CD4-positive, alpha-beta T cell treated with Interleukin-1 beta for 1 hour (primary cell): ENCODE measurements around the gene NUDT3.

ENCODE experiments used
- DNase-seq, 2 donors: peaks; one replicate each; pipeline ENCODE4 v3.0.0-alpha.2; 2020 to 2022

Gene NUDT3

DNA sequence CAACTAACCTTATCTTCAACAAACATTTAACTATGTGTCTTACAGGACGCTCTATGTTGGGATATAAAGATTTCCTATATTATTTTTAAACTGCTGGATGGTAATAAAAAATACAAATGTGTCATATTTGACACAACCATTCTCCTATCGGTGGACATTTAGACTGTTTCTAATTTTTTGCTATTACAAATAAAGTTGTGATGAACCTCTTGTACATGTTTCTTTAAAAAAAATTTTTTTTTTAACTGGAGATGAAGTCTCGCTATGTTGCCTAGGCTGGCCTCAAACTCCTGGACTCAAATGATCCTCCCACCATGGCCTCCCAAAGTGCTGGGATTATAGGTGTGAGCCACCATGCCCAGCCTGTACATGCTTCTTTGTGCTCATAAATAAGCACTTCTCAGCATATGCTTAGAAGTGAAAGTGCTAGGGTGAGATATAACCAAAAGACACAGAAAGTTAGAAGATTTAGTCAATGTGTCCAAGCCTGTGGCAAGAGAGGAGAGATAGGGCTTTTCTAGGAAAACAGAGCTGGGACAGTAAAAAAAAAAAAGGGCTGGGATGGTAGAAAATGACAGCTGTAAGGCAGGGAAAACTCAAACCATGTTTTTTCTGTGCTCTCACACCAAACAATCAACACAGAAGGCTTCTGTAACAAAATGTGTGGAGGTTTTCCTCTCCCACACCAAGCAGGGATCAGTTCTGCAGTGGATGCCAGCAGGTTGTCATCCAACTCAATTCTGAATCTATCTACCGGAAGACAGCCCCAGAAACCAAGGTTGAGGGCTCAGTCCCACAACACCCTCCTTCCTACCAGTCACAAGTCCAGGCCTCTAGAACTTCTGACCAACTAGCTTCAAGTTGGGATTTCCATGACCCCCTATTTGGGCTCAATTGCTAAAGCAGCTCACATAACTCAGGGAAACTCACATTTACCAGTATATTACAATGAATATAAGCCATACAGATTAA, 73.7 kb downstream of the NUDT3 start:
- no peak for DNase-seq

DNA sequence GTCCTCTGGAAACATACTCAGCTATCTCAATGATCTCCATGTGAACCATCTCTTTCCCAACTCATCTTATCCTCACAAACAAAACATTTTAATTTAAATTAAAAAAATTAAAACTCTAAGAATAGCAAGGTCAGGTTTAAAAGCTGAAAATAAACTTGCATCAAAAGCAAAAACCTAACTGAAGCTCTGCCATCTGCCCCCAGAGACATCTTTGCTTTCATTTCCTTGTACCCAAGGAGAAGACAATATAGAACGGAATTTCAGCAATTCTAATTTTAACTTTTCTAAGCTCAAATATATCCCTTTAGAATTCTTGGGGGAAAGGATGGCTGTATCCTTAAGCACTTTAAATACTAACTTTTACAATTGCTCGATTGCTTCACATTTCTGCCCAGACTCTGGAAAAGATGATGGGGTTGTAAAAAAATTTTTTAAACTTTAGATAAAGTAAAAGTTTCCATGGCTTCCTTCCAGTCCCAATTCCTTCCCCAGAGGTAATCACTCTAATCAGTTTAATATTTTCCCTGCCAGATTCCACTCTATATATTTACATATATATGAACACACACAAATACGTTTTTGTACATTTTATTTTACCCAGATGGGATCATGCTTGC, 74.5 kb downstream of the NUDT3 start:
- no peak for DNase-seq

DNA sequence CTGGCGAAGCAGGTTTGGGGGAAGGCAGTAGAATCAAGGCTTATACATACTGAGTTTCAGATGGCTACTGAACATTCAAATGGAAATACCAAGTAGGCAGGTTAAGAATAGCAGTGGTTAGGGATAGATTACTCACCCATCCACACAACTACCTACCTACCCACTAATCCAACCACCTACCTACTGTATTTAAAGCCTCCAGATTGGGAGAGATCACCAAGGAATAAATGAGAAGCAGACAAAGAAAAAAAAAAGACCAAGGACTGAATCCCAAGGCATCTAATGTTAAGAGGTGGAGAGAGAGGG, 75.3 kb downstream of the NUDT3 start:
- DNase-seq: no peak

DNA sequence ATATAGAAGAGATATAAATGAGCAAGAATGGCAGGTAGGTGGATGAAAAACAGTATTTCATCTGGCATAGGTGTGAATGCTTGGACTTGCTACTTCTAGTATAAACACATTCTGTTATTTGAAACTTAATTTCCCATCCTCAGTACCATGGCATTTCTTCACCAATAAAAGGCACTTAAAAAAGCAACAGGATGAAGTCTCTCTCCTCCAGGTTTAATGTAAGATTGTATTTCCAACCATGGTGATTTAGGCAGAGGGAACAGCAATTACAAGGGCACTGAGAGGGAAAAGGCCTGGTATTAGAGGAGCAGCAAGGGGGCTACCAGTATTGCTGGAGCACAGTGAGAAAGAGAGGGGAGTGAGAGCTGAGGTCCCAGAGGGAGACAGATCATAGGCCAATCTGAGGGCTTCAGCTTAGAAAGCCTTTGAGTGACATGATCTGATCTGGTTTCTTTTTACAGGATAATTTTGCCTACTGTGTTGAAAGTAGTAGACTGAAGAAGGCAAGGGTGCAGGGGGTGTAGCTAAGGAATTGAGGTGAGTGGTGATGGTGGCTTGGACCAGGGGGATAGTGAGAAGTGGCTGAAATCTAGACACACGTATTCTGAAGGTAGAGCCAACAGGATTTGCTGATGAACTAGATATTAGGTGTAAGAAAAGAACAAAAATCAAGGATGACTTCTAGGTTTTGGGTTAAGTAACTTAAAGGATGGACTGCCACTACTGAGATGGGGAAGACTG, 75.9 kb downstream of the NUDT3 start:
- no peak for DNase-seq

DNA sequence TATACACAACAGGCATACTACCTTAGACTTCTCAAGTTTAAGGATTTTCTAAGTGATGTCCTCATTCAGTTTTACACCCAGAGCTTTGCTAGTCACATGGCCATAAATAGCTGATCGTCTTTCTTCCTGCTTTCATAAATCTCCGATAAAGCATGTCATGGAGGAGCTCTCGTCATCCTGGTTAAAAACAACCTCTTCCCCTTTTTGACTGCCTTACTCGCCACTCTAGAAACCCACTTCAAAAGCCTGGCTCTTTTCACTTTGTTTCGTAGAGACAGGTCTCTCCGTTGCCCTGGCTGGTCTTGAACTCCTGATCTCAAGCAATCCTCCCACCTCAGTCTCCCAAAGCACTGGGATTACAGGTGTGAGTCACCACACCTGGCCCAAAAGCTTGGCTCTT, 76.7 kb downstream of the NUDT3 start:
- peak in 1 of 2 donors; percentile 28 for DNase-seq

DNA sequence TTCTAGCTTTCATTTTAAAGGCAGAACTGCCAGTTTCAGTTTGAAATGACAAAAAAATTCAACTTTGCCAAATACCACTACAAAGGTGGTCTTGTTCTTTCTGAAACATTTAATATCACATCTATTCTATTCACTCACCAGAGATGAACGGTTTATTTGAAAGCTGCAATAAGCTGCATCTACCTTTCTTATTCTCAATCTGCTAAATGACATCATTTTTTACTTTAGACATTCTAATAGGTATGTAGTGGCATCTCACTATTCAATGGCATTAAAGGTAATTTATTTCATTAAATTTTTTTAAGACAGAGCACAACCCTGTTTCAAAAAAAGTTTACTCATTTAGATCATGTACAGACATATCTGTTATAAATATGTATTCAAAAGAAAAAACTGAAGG, 77.2 kb downstream of the NUDT3 start:
- DNase-seq: no peak

DNA sequence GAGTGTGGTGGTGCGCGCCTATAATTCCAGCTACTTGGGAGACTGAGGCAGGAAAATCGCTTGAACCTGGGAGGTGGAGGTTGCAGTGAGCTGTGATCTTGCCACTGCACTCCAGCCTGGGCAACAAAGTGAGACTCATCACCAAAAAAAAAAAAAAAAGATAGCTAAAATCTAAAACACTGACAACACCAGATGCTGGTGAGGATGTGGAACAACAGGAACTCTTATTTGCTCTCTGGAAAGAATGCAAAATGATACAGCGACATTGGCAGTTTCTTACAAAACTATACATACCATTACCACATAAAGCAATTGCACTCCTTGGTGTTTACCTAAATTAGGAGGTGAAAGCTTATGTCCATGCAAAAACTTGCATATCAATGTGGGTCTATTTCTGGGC, 80.2 kb downstream of the NUDT3 start:
- DNase-seq: no peak

DNA sequence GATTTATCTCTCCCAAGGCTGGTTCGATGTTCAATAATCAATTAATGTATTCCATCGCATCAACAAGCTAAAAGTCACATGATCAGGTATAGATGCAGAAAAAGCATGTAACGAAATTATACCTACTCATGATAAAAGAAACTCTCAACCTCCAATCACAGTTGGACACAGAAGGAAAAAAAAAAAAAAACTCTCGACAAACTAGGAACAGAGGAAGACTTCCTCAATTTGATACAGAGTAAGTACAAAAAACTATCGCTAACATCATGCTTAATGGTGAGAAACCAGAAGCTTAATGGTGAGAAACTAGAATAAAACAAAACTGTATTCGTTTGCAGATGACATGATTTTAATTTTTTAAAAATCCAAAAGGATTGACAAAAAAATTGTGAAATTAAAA, 81.7 kb downstream of the NUDT3 start:
- DNase-seq: no peak

DNA sequence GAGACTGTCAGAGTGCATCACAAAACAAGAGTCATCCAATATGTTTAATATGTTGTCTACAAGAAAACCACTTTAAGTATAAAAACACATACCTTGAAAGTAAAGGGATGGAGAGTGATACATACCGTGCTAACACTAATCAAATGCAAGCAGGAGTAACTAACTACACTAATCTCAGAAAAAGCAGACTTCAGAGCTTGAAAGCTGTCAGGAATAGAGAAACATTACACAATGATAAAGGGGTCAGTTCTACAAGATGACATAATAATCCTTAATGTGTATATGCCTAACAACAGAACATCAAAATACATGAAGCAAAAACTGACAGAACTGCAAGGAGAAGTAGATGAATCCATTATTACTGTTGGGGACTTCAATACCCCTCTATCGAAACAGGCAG, 84.0 kb downstream of the NUDT3 start:
- DNase-seq: no peak

DNA sequence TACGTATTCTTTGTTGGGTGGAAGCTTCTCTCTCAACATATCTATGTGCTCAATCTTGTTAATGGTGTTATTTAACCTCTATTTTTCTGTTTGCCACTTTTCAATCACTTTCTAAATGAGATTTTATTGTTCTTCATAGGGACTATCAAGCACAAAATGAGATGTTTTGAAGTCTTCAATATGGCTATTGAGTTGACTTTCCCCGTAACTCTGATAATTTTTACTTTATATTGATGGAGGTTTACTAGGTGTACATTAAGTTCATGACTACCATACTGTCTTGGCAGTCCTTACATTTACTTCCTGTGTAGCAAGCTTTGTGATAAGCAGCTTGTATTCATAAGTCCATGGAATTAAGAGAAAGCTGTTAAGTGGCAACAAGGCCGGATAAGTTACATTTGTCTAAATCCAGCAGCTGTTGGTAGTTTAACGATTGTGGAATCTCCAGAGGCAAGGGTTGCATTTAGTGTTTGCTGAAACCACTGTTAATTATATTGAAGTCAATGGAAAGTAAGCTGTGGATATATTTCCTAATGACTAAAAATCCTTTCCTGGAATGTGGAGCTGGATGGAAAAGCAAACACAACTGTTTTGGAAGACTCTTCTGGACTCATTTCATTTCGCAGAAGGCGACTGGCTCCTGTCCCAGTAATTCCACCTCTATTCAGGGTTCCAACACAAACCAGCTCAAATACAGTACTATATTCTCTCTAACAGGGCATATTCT, 86.3 kb downstream of the NUDT3 start:
- no peak for DNase-seq

DNA sequence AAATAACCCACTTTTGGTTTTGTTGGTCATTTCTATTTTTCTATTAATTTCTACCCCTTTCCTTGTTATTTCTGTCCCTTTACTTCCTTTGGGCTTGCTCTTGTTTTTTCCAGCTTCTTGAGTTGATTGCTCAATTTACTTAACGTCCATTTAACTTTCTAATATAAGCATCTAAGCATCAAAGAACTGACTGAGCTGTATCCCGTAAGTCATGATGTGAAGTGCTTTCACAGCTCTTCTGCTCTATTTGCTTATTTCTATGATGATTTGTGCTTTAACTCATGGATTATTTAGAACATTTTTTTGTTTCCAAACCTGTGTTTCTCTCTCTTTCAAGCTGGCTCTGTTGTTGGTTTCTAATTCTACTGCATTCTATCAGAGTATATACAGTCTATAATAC, 87.0 kb downstream of the NUDT3 start:
- no peak for DNase-seq

DNA sequence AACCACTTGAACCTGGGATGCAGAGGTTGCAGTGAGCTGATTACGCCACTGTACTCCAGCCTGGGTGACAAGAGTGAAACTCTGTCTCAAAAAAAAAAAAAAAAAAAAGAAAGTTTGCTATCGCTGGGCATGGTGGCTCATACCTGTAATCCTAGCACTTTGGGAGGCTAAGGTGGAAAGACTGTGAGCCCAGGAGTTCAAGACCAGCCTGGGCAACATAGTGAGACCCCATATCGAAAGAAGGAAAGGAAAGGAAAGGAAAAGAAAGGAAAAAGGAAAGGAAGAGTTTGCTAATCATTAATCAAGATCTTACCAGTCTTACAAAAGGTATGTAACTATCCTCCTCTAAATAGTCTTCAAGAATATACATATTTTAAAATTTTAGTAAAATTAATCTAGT, 88.3 kb downstream of the NUDT3 start:
- DNase-seq: no peak

DNA sequence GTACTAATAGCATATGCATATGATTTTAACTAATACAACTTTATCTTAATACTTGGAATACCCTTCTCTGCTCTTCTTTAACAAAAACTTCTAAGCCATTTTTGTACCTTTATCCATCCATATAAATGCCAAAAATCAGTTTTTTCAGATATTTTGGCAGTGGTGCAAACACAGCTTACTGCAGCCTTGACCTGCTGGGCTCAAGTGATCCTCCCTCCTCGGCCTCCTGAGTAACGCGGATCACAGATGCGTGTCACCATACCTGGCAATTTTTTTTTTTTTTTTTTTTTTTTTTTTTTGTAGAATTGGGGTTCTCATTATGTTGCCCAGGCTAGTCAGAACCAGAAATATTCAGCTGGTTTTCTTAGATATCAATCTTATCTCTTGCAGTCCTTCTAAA, 89.5 kb downstream of the NUDT3 start:
- DNase-seq: no peak

DNA sequence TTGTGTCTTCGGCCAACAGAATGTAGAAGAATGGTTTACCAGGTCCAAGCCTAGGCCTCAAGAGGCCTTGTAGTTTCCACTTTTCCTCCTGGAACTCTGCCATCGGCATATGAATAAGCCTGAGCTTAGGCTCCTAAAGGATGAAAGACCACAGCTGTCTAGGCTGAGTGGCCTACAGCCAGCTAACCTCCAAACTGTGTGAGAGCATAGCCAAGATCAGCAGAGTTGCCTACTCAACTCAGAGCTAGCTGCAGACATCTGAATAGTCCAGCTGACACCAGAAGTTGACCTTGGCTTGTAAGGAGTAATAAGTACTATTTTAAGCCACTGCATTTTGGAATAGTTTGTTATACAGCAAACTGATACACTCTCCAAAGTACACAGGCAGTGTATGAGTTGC, 91.1 kb downstream of the NUDT3 start:
- no peak for DNase-seq

DNA sequence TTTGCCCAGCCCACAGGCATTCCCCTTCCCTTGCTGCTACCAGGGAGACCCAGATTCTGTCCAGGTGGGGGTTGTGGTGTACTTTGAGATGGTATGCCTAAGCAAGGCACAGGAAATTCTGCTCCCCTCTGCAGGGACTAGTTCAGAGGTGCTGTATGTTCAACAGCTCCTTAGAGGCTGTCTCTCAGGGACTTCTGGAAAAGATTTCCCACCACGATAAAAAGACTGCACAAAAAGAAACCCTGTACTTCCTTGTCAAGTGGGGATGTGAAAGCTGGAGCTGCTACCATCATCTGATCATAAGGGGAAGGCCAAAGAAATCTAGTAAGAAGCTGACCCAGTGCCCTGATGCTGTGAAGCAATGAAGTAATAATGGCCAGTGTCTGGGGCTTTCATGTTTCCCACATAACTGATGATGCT, 92.1 kb downstream of the NUDT3 start:
- no peak for DNase-seq

DNA sequence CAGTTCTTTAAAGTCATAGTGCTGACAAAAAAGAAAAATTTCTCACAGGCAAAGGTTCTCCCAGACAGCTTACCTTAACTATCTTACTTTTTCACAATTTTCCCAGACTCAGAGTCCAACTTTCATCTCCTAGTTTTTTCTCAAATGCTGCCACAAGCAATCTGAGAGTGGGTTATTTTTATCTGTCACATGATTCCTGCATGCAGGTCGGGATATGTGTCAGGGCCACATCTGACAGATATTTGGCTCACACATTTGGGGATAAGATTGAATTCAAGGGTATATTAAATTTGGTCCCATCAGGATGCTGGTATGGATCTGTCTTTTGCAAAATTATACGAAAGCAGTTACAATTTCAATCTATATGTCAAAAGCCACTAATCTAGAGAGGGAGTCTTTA, 93.5 kb downstream of the NUDT3 start:
- no peak for DNase-seq

DNA sequence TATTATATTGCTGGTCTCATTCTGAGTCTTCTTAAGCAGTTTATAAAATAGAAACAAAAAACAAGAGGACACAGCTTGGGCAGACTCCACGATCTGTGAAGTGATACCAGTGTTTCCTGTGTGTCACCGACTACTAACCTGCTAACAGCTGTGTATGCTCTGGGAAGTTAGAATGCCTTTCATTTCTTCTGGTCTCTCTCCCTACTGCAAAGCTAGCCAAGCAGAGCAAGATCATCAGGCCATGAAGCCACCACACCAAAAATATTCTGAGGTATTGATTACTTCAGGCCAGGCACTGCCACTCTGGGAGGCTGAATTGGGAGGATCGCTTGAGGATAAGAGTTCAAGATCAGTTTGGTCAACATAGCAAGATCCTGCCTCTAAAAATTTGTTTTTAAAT, 96.7 kb downstream of the NUDT3 start:
- peak in 1 of 2 donors; percentile 38 for DNase-seq

DNA sequence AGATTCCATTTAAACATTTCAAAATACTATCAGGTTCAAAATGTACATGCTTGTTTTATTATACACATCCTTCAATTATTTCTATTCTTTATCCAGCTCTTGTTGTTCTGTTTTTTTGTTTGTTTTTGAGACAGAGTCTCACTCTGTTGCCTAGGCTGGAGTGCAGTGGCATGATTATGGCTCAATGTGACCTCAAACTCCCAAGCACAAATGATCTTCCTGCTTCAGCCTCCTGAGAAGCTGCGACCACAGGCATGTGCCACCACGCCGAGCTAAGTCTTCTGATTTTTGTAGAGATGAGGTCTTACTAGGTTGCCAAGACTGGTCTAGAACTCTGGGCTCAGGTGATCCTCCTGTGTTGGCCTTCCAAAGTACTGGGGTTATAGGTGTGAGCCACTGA, 99.5 kb downstream of the NUDT3 start:
- no peak for DNase-seq

DNA sequence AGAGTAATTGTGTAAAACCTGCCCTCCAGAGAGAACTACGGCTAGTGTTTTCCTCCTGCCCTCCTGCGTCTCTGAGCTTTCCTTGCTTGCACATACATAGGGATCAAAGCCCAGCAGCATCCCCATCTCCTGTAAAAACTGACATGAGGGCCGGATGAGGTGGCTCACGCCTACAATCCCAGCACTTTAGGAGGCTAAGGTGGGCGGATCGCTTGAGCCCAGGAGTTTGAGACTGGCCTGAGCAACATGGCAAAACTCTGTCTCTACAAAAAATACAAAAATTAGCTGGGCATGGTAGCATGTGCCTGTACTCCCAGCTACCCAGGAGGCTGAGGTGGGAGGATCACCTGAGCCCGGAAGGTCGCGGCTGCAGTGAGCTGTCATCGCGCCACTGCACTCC, 103.3 kb downstream of the NUDT3 start:
- no peak for DNase-seq

DNA sequence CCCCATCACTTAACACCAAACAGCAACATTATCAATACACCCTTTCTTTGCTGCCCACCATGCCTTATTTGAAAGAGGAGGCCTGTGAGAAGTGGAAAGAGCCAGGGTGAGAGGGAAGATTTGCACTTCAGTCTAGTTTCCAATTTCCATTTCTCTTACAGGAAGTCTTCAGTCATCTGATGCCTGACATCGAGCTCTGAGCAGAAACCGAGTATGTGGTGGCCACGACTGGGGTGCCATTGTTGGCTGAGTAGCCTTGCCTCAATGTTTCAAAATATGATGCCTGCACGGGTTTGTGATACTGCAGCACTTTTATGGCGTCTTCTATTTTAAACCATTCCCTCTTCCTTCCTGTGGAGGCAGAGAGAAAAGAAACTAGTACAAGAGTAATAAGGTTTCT, 103.9 kb downstream of the NUDT3 start:
- no peak for DNase-seq

DNA sequence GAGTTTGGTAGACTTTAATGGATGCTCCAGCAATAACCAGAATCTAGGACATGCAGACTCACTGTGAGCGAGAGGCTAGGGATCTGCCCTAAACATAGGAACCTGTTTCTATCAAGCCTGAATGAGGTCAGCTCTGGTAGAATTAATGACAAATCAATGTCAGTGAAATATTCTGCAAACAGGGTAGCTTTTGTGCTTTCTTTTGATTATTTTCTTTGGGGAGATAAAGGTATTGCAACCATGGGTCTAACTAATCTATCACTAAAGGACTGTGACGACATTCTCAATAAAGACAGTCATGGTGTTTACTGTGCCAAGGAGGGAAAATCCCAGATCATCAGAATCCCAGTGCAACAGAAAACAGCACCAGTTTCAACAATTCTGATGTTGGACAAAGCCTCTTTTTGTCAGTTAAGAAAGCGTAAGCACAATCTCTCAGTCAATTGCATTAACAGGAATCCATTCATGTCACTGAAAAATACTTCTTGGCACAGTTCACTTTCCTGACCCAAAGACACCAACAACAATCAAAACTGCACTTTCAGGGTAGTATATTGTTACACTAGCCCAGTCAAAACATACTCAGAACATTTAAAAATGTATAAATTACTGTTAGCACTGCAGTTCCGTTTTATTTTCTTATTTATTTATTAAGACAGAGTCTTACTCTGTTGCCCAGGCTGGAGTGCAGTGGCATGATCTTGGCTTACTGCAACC, 106.9 kb downstream of the NUDT3 start:
- DNase-seq: no peak
